Left hindlimb (tissue), 1 donor: ENCODE data around the gene SCYGR5.
"Not testable (repeated sequence)": the region's sequence is repeated elsewhere in the genome, so short reads cannot be mapped to it uniquely, and the experiment has no call there.

ENCODE experiments used
- DNase-seq: peaks from one replicate; pipeline ENCODE4 v3.0.0-alpha.2; 2018

The SCYGR5 gene, protein sequence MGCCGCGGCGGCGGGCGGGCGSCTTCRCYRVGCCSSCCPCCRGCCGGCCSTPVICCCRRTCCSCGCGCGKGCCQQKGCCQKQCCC

DNA sequence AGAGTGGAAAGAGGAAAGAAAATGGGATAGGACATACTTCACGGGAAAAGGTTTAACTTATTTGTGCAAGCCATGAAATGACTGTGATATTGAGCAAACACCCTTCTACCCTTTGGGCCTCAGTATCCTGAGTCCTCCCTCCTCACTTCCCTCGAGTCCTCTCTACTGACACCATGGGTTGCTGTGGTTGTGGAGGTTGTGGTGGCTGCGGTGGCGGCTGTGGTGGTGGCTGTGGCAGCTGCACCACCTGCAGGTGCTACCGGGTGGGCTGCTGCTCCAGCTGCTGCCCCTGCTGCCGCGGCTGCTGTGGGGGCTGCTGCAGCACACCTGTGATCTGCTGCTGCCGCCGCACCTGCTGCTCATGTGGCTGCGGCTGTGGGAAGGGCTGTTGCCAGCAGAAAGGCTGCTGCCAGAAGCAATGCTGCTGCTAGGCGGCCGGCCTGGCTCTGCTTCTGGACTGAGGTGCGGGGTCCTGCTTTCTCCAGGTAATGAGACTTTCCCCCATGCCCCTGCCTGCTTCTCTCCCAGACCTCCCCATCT is at the start of gene SCYGR5:
TSS of gene SCYGR5 (plus strand) at position 174 of the 540 bp plus-strand sequence. CDS start at position 174, 0 bp downstream.
- DNase-seq, result not testable (repeated sequence)

DNA sequence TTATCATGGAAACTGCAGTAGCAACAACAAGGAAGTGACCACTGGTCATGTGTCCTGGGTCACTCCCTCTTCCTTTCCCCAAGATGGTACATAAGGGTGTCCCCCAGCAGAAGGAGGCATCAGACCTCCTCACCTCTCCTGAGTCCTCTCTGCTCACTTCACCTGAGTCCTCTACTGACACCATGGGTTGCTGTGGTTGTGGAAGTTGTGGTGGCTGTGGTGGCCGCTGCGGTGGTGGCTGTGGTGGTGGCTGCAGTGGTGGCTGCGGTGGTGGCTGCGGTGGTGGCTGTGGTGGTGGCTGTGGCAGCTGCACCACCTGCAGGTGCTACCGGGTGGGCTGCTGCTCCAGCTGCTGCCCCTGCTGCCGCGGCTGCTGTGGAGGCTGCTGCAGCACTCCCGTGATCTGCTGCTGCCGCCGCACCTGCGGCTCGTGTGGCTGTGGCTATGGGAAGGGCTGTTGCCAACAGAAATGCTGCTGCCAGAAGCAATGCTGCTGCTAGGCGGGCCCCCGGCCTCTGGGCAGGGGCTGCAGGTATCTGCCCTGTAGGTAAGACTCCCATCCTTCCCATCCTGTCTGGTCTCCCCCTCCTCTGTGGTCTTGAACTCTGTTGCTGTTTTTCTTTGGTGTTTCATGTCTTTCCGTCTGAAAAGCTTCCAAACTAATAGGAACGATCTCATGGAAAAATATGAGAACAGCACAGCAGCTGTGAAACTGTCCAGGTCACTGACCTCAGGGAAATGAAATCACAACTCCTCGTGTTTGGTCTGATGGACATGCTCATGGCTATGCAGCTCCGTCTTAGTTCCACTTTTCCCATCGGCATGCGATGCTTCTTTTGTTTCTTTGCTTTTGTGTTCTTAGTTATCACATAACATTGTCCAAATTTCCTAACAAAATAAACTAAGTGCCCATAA is 49.0 kb upstream of the SCYGR5 start, which contains the start of gene SCYGR4:
TSS of gene SCYGR4 (plus strand) at position 183 of the 915 bp plus-strand sequence. CDS start at position 183, 0 bp downstream.
- no peak for DNase-seq

DNA sequence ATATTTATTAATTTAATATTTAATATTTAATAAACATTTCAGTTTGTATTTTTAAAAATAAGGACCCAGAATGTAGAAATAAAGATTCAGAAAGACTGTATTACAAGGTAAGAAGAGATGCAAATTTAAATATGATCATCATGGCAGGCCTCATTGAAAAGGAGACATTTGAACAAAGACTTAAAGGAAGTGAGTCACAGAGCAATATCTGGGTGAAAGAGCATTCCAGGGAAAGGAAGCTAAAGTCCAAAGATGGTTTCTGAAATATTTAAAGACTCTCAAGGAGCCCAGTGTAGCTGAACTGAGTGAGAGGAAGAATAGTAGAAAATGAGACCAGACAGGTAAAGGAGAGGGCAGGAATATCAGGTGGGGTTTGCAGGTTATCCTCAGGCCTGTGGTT is 43.4 kb upstream of the SCYGR5 start:
- DNase-seq, result no peak

DNA sequence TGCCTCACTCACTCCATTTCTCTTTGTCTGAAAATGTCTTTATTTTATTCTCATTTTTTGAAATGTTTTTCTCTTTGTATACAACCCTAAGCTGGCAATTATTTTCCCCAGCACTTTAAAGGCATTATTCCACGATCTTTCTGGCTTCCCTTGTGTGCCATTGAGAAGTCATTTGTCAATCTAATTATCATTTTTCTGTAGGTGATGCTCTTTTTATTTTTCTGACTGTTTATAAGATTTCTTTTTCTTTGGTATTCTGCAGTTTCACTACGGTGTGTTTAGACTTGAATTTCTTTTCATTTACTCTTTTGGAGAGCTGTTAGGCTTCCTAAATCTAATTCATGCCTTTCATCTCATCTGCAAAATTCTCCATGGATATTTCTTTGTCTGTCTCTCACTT is 41.2 kb upstream of the SCYGR5 start:
- DNase-seq, result no peak

DNA sequence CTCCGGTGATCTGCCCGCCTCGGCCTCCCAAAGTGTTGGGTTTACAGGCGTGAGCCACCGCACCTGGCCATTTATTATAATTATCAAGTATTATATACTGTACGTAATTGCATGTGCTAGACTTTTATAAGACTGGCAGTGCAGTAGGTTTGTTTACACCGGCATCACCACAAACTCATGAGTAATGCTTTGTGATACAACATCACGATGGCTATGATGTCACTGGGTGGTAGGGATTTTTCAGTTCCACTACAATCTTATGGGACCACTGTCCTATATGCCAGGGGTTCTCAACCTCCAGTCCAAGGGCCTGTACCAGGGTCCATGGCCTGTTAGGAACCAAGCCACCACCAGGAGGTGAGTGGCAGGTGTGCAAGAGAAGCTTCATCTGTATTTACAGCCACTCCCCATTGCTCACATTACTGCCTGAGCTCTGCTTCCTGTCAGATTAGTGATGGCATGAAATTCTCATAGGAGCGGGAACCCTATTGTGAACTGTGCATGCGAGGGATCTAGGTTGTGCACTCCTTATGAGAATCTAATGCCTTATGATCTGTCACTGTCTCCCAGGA is 39.9 kb upstream of the SCYGR5 start:
- no peak for DNase-seq

DNA sequence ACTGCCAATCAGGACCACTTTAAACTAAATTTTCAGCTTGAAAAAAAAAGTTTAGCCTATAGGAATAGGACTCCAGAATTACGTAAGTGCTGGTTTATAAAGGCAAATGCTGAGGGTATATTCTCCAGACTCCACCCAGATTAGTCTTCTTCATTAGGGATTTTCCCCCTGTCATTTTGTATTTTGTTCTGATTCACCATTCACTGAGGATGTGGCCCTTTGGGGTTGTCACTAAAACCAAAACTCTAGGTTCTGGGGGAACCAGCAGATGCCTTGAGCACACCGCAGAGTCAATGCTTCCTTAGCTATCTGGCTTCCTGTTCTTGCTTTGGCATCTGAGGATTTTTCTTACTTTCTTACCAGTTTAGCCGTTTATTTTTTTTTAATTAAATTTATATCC is 38.8 kb upstream of the SCYGR5 start:
- no peak for DNase-seq

DNA sequence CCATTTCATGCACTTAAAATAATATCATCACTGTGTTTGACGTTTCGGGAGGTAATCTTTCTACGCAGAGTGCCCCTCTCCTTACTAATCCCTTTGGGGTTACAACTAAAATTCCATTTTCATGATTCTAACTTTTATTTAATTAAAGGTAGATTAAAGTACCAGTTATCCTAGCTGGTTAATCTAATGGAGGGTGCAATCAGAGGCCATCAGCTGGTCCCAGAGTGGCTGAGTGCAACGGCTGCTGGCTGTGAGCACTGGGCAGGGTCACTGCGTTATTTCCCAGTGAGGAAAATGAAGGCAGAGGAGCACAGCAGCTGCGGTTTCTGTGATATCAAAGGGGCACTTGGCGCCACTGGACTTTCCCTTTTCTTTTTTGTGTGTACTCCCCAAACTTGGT is 37.2 kb upstream of the SCYGR5 start:
- DNase-seq, result no peak

DNA sequence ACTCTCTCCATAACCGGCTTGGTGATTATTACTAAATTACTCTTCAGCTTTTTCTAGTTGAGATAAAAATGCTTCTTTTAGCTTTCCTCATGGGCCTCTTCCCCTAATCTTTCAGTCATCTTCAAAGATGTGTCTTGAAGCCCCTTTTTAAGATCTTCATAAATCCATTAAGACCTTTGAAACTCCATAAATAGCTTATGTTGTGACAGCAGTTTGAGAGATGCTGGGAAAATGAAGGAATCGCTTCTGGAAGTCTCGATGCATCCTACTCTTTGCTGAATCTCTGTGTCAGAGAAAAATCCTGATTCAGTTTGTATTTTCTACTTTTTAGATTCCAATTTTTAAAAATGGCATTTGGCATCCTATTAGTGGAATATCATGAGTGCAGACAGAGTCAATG is 36.3 kb upstream of the SCYGR5 start:
- no peak for DNase-seq

DNA sequence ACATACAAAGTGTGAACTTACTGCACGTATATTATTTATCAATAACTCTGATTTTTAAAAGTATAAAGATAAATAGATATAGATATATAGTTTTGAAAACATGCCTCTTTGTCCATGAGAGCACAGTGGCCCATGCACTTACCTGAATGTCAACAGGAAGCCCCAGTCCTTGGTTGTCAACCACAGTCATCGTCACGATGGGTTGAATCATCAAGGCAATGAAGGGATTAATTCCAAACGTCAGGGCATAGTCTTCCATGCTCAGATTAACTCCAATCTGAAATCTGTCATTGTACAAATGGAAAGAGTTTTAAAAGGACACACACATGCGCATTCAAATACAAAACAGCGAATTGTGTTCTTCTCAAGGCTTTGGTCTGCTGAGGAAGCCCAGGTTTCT is 33.8 kb upstream of the SCYGR5 start:
- DNase-seq, result no peak

DNA sequence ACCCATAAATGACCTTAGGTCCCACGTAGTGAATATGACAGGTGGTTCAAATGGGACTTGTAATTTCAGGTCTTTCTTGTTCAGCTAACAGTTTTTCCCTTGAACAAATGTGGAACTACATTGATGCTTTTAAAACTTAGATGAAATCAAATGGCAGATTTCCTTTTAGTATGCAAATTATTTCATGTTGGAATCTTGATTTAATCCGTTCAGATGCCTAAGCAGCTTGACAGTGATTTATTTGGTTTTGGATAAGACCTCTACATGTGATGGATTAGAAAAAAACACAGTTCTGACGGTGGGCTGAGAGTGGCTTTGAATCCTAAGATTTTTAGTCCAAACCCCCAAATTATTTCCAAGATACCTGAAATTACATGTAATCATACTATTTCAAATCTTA is 32.4 kb upstream of the SCYGR5 start:
- DNase-seq, result no peak

DNA sequence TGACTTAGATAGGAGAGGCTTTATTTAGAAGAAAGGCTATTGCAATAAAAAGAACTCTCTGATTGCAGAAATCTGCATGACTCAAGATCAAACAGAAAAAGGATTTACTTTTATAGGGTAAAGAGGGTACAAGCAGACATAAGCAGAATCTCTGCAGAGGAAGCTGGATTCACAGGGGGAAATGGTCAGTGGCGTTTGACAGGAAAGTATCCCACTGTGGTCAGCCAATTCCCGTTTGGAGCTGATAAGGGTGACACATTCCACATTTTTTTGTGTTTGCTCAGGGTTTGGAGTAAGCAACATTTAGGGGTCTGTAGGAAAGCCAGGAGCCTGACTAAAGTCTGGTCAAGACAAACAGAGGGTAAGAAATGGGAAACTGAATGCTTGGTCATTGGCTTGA is 23.9 kb upstream of the SCYGR5 start:
- no peak for DNase-seq

DNA sequence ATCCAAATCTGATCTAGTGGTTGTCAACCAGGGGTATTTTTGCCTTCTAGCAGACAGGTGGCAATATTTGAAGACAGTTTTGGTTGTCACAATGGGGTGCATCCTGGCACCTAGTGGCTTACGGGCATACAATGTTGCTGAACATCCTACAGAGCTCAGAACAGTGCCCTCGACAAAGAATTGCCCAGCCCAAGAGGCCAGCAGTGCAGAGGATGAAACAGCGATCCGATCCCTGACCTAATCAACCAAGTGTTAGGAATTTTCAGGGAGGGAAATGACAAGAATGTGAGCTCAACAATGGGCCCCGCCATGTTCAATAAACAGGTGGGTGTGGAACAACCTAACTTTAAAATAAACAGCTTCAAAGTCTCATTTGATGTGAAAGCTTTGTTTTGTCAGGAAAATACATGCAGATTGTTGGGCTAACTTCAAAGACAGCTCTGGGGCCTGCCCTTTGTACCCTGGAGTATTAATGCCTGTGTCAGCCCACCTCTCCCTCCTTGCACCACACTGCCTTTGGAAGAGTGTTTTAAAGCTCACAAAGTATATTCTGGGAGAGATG is 22.5 kb upstream of the SCYGR5 start:
- DNase-seq, result no peak

DNA sequence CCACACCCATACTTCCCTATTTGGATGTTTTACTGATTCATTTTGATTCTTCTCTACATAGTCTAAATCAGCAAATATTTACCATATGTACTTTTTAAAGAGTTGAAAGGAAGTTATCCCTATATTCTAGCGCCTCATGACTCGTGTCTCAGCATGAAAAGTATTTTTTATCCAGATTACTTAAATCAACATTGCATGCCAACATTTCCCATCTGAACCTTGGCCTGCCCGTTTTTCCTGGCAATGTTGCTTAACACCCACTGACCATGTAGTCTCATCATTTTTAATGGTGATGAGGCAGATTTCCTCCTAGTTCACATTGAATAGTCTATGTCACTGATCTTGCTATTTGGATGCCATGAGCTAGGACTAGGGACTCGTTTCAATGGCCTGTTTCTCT is 13.2 kb upstream of the SCYGR5 start:
- no peak for DNase-seq

DNA sequence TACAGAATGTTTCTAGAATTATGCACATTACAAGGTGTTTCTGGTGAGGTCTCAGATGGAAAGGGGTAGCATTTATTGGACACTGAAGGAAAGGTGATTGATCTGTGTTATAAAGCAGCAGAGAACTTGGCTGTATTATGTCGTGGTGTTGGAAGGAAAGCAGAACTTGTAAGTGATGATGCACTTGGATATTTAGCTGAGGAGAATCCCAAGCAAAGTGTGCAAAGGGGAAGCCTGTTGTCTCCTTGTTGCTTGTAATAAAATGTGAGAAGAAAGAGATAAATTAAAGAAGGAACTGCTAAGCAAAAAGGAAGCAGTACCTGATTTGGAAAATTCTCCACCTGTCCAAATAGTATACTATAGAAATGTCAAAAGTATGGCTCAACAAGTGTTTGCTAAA is 12.2 kb upstream of the SCYGR5 start:
- no peak for DNase-seq

DNA sequence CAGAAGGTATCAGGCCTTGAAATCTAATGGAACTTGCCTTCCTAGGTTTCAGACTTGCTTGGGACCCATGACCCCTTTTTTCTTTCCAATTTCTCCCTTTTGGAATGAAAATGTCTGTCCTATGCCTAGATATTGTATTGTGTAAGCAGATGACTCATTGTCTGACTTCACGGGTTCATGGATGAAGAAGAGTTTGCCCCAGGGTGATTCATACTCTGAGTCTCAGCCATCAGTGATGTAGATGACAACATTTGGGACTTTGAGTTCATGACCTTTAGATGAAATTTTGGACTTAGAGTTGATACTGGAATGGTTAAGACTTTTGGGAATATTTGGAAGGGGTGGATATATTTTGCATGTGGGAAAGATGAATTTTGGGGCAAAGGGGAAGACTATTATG is 11.2 kb upstream of the SCYGR5 start:
- no peak for DNase-seq

DNA sequence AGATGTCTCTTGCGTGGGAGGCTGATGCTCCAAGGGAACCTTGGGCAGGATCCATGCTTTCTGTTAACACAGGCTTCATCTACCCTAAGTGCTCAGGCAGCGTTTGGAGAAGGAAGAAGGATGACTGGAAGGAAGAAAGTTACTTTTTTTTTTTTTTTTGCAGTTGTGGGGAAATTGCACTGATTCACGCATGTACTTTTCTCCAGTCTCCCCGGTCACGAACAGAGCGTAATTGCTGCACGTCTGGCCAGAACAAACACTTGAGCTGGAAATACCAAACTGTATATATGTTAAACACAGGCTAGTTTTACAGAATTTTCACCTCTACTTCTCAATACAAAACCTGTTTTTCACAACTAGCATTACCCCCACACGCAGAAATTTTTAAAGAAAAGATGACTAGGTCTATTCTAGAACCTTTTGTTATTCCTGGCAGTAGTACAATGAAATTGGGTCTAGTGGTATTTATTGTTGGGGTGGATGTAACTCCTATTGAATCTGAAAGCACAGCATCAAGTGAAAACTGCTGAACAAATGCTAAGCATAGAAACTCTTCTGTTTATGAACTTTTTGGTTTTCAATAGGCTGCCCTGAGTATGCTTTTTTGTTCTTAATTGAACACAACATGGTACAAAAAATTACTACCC is 9.3 kb upstream of the SCYGR5 start:
- DNase-seq, result no peak

DNA sequence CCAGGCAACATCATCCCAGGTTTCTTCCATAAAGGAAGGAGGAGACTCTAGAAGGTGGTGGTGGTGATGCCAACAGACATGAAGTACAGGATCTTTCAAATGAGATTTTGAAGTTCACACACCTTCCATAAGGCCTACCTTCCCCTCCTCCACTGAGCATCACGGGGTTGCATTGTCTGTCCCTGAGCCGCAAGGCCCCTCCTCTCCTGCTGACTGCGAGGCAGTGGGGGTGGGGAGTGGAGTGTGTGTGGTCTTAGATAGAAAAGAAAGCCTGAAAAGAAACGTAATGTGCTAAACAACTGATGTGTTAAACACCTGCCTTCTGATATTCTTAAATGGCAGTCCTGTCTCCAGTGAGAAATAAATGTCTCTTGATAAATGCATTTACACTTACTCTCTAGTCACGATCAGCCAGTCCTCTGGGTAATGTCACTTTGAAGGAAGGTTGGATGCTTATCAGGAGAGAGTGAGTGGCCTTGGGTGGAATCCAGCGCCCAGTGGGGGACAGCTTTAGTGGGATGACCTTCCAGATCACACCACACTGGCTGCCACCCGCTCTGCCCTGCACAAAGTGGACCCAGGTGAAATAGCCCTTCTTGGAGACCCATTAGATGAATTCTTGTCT is 5.5 kb upstream of the SCYGR5 start:
- DNase-seq, result no peak

DNA sequence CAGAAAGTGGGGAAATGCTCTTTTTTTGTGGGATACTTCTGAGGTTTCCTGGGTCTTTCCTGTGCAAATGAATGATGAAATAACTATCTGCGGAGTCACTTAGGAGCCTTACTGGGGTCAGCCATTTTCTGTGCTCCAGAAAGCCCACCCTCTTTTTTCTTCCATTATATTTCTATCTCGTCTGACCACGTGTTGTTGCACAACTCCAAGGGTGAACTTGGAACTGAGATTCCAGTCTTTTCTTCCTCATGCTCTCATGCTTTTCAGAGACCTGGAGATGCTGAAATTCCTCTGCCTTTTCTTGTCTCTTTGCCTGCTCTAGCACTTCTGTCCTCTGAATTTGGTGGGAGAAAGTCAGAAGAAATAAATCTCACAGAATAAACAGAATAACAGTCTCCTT is 4.8 kb upstream of the SCYGR5 start:
- no peak for DNase-seq

DNA sequence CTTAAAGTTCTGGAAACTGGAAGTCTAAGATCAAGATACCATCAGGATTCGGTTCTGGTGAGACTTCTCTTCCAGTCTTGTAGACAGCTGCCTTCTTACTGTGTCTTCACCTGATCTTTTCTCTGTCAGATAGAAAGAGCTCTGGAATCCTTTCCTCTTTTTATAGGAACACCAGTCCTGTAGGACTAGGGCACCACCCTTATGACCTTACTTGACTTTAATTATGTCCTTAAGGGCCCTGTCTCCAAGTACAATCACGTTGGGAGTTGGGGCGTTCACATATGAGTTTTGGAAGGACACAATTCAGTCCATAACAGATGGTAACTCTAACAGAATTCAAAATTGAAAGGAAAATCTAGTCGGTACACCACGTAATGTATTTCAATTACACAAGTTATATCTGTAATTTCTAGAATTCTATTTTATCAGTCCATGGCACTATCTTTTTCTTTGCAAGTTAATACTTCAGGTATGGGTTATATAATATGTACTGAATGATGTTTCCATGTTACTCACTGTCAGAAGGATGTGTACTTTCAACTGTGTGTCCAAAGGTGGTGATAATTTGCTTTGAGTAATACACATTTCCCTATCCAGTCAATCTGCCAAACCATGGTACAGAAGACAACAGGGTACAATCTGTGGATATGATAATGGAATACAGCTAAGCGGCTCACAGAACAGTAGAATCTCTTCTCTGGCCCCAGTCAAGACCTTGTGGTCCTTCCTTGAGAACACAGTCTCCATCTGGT is 1.2 kb upstream of the SCYGR5 start:
- DNase-seq, result no peak

DNA sequence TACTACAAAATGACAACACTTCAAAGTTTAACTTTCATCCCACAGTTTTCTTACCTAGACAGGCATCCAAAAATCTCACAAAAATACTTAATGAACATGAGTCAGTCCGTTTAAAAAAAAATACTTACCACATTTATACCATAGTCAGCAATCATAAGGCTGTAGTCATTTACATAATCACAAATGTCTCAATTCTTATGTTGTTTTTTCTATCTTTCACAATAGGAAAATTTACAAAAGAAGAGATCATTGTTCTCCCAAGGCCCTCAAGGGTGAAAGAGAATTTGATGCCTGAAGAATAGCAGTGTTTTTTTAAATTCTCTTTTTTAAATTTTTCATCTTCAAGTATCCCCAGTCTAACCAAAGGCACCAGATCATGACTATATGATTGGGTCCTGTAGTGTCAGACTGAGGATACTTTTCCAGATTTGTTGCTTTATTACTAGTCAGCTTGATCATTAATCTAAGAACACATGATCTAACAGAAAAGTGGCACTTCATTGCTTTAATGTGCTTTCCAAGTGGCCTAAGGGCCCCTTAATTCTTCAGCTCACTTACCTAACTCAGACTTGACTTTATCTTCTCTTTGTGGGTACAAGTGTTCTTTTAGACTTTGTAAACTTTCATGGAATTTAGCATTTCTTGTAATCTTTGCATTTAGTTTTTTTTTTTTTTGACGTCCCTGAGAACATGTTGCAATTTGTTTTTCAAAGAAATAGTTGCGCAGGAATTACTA is 4.7 kb downstream of the SCYGR5 start:
- no peak for DNase-seq

DNA sequence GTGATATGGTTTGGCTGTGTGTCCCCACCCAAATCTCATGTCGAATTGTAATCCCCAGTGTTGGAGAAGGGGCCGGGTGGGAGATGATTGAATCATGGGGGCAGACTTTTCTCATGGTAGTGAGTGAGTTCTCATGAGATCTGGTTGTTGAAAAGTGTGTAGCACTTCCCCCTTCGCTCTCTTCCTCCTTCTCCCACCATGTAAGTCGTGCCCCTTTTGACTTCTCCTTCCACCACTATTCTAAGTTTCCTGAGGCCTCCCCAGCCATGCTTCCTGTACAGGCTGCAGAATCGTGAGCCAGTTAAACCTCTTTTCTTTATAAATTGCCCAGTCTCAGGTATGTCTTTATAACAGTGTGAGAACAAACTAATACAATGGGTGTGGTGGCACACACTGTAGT is 7.0 kb downstream of the SCYGR5 start:
- not testable (repeated sequence) for DNase-seq
